ENCODE data around the gene ALDH3B1. TPM values are rescaled to one million over a fixed set of nuclear protein-coding genes. Genes with fewer than 3 reads are reported as not detected.

ALDH3B1 gene
- total and polyA plus RNA-seq, 10 of the 15 experiments (the other 5 are each of a cell fraction or from before 2014, with no cell fraction given), result 0.03 to 0.37 (median 0.17) TPM; not detected in 3

- Histone ChIP-seq H3K4me1 (ENCODE audit: control insufficient read depth, insufficient read depth, low read length) (peaks cover 6% of the 10 kb centered on the region), H3K9ac (ENCODE audit: control insufficient read depth, insufficient read depth, low read length) (no peak overlapping the region), H3K4me3 (no peak overlapping the region), H3K4me2 (ENCODE audit: control insufficient read depth, insufficient read depth) (no peak overlapping the region), H2AFZ (ENCODE audit: control insufficient read depth, low read depth, low read length) (no peak overlapping the region), H4K20me1 (ENCODE audit: control insufficient read depth, insufficient read depth) (no peaks in the 10 kb centered on the region; the same call in 1 of the 2 replicates), H3K79me2 (ENCODE audit: control insufficient read depth, insufficient read depth, low read length) (peaks cover 29% of the 10 kb centered on the region), H3K36me3 (ENCODE audit: control insufficient read depth in 2 of 2, insufficient read depth in 2 of 2, low read length in 1 of 2) (peaks cover 5 to 39% of the 10 kb centered on the region in 2 experiments; a peak in 3 of 4 replicates), H3K27ac (ENCODE audit: control insufficient read depth, insufficient read depth) (no peak overlapping the region), H3K27me3 (replicated peaks in 1 of 2; ENCODE audit: control insufficient read depth in 2 of 2, insufficient read depth in 2 of 2, low read length in 1 of 2) (no peaks in the 10 kb centered on the region), H3K9me3 (replicated peaks; ENCODE audit: control insufficient read depth, insufficient read depth, low read length) (no peaks in the 10 kb centered on the region)
- BruUV-seq (replicated peaks), result no TSS peak
- ATAC-seq (no peak), DNase-seq (ENCODE audit: low read depth, low spot score) (no peak), FAIRE-seq (no peak)
- TF ChIP-seq CBFB (IDR thresholded peaks at IDR 0.05; ENCODE audit: low read depth) (no peak), IKZF1 (conservative IDR thresholded peaks at IDR 0.05) (no peak), RFX5 (IDR thresholded peaks at IDR 0.05; ENCODE audit: low read depth, low read length) (no peak)
- ChIA-PET CTCF (no interaction called here), POLR2A (interaction anchor here (0.6 kb wide), 1 partner anchor 432 kb away, joined by 4 read pairs; no protein-coding TSS in a partner anchor), RAD21 (ENCODE audit: unreplicated experiment) (no interaction called here), SMC1A (ENCODE audit: uncharacterized antibody, unreplicated experiment) (interaction anchor here (0.6 kb wide), 1 partner anchor 425 kb away, joined by 3 read pairs; no protein-coding TSS in a partner anchor)
- intact Hi-C loops (cut with micrococcal nuclease; ENCODE audit: unreplicated experiment), result no loop called here
- in situ Hi-C loops (cut with MboI), result no loop called here
- 98% methylated on average over 15 of the region's 18 CpGs for WGBS (ENCODE audit: insufficient coverage, insufficient replicate concordance, low lambda C conversion rate, missing lambda C conversion rate)
These were observed 34.8 kb downstream of the ALDH3B1 start for GRCh38 chr11:68044898-68045351.

- Histone ChIP-seq H3K79me2 (ENCODE audit: control insufficient read depth, insufficient read depth, low read length) (peaks cover 2% of the 10 kb centered on the region), H3K9ac (ENCODE audit: control insufficient read depth, insufficient read depth, low read length) (no peak overlapping the region), H3K4me2 (ENCODE audit: control insufficient read depth, insufficient read depth) (no peak overlapping the region), H3K27ac (ENCODE audit: control insufficient read depth, insufficient read depth) (no peak overlapping the region), H3K36me3 (ENCODE audit: control insufficient read depth in 2 of 2, insufficient read depth in 2 of 2, low read length in 1 of 2) (peaks cover 19 to 44% of the 10 kb centered on the region in 2 experiments; a peak in 3 of 4 replicates), H3K4me1 (ENCODE audit: control insufficient read depth, insufficient read depth, low read length) (no peaks in the 10 kb centered on the region), H3K27me3 (replicated peaks in 1 of 2; ENCODE audit: control insufficient read depth in 2 of 2, insufficient read depth in 2 of 2, low read length in 1 of 2) (no peaks in the 10 kb centered on the region), H4K20me1 (ENCODE audit: control insufficient read depth, insufficient read depth) (no peaks in the 10 kb centered on the region), H3K9me3 (replicated peaks; ENCODE audit: control insufficient read depth, insufficient read depth, low read length) (no peaks in the 10 kb centered on the region), H2AFZ (ENCODE audit: control insufficient read depth, low read depth, low read length) (no peak overlapping the region), H3K4me3 (no peak overlapping the region)
- in situ Hi-C loops (cut with MboI) (no loop called here), intact Hi-C loops (cut with micrococcal nuclease; ENCODE audit: unreplicated experiment) (no loop called here)
- POLR2A ChIA-PET, result interaction anchor here (0.5 to 0.6 kb wide), 2 partner anchors 97 to 226 kb away, joined by 3 read pairs; no protein-coding TSS in a partner anchor
- no TSS peak for BruUV-seq (replicated peaks)
- FAIRE-seq (no peak), DNase-seq (ENCODE audit: low read depth, low spot score) (no peak), ATAC-seq (no peak)
- CTCF ChIA-PET, result no interaction called here
- 91% methylated on average over 28 of the region's 37 CpGs for WGBS (ENCODE audit: insufficient coverage, insufficient replicate concordance, low lambda C conversion rate, missing lambda C conversion rate)
- SMC1A ChIA-PET (ENCODE audit: uncharacterized antibody, unreplicated experiment), result no interaction called here
- RAD21 ChIA-PET (ENCODE audit: unreplicated experiment), result no interaction called here
- TF ChIP-seq RFX5 (IDR thresholded peaks at IDR 0.05; ENCODE audit: low read depth, low read length) (no peak), ZNF384 (IDR thresholded peaks at IDR 0.05; ENCODE audit: borderline replicate concordance, low read depth, low read length) (no peak), CBX3 (IDR thresholded peaks at IDR 0.05; ENCODE audit: borderline replicate concordance, low read depth) (no peak), POU2F2 (IDR thresholded peaks at IDR 0.05; ENCODE audit: borderline replicate concordance, low read depth, low read length) (no peak)
These were observed 37.5 kb downstream of the ALDH3B1 start for GRCh38 chr11:68047437-68048290.
